Measurements from ENCODE around the gene ARHGEF5.
"Not testable (repeated sequence)": the region's sequence is repeated elsewhere in the genome, so short reads cannot be mapped to it uniquely, and the experiment has no call there.

ARHGEF5 gene

DNA sequence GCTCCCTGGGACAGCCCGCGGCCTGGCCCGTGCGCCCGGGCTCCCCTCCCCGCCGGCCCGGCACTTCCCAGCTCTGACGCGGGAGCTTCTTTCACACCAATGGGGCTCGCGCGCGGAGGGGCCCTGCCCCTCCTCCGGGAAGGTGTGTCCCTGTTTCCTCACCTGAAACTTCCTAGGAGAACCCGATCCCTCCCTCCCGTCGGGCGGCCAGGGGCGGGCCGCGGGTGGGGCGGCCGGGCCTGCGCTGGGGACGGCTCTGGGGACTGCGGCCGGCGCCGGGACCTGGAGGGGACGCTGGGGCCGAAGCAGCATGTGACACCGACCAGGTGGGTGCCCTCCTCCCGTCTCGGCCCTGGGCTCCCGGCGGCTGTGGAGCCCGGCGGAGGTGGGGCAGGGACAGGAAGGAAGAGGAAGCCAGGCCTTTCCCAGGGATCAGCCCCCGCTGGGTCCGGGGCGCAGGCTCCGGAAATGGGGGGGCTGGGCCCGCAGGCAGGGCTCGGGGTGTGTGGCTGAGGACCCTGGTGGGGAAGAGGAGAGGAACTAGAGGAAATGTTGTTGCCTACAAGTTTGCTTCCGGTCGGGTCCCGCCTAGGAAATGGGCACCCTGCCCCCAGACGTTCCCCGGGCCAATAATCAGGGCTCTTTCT, at the start of gene ARHGEF5:
TSS of gene ARHGEF5 (plus strand) at position 227 of the 647 bp plus-strand sequence. CDS start 7,268 bp downstream, outside the sequence.
- not testable (repeated sequence) for DNase-seq

DNA sequence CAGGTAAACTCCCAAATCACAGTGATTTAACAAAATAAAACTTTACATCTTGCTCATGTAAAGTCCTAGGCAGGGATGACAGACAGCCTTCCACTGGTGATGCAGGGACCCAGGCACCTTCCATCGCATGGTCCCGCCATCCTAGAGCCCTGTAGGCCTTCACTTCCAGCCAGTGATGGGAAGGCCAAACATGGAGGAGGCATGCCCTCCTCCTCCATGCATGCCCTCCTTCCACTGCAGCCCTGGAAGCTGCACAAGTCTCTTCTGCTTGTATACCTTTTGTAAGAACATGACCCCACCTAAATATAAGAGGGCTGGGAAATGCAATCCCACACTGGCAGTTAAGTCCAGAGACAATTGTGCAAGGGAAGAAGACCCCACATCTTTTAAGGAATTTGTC, 45.5 kb upstream of the ARHGEF5 start:
- not testable (repeated sequence) for DNase-seq

DNA sequence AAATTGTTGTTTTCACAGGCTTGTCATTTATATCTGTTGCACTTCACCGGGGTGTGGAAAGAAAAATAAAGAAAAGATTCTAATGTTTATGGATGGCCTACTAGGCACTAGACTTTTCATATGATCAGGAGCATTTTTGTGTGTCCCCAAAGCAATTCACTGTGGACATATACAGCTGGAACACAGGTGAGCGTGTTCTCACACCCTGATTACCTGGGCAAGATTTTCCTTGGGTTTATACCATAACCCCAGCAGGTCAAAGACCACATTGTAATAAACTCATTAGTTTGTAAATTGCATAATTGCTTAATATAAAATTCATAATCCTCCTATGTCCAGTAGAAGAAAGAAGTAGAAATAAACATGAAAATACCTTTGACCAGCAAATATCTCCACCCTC, 44.0 kb upstream of the ARHGEF5 start:
- not testable (repeated sequence) for DNase-seq

DNA sequence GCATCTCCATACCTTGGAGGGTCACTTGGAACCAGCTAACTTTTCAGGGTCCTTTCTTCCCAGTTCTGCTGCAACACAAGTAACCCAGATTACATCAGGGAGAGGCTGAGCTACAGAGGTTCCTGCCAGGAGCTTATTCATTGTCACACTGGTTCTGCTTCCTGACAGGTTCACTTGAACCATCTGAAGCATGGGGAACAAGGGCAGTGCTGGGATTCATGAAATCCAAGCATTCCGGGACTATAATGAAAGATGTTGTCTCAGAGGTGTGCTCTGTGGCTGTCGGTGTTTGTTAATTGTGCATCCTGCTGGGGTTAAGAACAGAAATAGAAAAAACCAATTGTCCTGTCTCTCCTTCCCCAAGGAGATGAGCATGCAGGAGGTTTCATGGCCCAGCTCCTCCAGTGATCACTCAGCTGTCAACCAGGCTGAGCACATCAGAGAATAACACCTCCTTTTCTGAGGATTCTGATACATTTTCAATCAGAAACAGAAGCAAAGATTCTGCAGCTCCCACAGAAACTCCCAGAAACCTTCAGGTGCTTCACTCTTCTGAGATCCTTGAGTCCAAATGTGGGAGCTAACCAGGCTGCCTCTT, 43.2 kb upstream of the ARHGEF5 start, which contains the start of gene OR2A1:
TSS of gene OR2A1 (plus strand) at position 548 of the 598 bp plus-strand sequence. CDS start 5,706 bp downstream, outside the sequence.
- not testable (repeated sequence) for DNase-seq

DNA sequence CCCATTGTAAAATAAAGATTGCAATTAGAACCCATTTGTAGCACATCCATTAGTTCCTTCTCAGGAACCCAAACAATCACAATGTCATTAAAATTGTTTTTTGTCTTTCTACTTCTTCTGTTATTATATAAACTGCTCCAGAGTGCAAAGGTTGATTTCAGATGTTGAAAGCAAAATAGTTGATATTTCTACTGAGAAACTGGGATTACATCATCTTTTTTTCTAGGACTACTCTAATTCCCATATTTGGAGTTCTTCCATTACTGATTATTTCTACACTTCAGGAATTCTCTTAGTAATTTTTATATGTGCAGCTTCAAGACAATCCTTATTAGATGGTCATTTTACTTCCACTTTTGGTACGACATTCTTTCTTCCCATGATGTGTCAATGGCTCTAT, 37.7 kb upstream of the ARHGEF5 start:
- DNase-seq = not testable (repeated sequence)

DNA sequence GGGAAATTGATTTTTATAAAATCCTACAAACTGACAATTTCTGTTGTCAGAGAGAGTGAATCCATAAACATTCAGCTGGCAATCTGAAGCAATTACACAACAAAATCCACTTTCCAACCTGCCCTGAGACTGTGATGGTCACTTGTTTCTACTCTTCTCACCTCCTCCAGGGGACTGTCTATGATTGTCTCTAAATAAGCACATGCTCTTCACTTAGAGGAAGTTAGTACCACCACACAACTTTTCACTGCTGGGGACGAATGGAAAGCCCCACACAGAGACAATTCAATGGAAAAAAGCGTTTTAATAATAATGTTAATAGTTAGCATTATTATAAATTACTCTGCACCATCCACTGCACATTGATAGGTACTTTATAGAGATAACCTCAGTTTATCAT, 35.7 kb upstream of the ARHGEF5 start:
- not testable (repeated sequence) for DNase-seq

DNA sequence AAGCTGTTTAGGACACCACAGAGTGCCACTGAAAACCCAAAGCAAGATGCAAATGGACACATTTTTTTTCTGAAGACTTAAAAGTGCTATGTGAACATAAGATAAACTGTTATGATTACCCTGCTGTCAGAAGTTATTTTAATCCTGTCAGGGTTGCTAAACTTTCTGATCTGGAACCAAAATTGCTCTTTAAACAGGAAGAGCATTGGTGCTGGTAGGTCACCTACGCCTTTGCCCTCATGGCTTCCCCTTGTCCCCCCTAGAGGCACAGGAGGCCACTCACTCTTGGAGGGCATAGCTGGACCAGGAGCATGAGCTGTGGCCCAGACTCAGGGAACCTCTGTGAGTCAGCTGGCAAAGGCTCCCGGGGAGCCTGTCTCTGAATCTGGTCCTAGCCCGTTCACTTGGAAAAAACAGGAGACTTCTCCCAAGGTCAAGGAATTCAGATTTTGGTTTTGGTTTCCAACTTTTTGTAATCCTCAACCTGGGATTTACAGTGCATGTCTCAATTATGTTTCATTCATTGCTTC, 33.5 kb upstream of the ARHGEF5 start:
- DNase-seq = not testable (repeated sequence)

DNA sequence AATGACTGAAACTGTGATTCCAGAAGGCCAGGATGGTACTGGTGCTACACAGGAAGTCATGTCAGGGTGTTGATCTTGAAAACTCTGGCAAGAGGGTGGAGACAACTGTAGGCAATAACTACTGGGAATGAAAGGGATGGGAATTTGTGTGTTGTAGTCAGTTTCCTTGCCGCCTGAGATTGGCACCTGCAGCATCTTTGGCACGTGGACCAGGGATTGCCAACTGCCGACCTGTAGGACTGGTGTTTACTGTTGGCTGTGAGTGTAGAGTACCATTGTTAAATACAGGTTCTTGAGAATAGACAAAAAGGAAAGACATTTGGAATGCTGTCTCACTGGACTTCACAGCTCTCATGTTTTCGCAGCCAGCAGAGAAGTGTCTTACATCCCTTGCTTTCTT, 31.8 kb upstream of the ARHGEF5 start:
- not testable (repeated sequence) for DNase-seq

DNA sequence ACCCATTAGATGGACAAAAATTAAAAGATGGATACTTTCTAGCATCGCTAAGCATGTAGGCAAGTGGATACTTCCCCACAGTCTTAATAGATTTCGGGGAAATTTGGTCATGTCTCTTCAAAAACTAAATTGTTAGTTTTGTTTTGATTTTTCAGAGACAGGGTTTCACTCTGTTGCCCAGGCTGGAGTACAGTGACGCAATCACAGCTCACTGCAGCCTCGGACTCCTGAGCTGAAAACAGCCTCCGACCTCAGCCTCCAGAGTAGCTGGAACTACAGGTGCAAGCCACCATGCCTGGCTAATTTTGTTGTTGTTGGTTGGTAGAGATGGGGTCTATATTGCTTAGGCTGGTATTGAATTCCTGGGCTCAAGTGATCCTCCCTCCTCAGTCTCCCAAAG, 29.3 kb upstream of the ARHGEF5 start:
- not testable (repeated sequence) for DNase-seq

DNA sequence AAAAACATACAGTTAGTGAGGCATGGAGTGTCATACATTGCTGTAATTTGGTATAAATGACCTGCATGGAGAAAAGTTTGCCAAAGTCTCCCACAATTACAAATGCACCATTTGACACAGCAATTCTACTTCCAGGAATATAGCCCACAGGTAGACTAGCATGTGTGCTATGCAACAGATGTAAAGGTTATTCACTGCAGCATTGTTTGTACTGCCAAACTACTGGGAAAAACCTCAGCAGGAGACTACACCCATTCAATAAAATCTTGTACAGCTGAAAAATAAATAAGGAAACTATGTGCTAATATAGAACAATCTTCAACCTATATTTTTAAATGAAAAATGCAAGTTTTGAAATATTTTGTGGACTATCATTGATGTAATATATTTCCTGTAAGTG, 25.2 kb upstream of the ARHGEF5 start:
- DNase-seq = not testable (repeated sequence)

DNA sequence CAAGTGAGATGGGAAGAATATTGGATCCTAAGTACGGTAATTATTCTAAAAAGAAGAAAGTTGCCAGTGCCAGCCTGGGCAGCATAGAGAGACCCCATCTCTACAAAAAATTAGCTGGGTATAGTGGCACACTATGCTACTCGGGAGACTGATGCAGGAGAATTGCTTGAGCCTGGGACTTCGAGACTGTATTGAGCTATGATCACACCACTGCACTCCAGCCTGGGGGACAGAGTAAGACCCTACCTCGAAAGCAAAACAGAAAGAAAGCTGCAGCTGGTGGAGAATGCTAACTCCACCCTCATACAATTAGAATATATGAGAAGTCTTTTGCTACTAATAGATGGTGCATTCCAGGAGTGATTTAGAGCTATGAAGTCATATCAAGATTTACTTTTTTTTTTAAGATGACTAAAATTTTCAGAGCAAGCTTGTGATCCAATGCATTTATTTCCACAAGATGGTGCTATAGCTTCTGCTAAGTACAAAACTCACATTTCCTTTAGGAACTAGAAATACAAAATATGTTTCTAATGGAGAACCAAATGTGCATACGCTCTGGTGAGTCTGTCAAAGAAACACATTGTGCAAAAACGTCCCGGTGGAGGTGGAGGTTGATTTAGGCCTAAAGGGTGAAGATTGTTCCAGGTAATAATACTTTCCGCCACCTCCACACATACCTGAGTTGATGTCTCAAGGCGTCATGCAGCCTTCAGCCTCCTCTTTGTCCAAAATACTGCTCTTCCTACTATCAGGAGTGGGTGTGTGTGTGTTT, 23.8 kb upstream of the ARHGEF5 start:
- not testable (repeated sequence) for DNase-seq

DNA sequence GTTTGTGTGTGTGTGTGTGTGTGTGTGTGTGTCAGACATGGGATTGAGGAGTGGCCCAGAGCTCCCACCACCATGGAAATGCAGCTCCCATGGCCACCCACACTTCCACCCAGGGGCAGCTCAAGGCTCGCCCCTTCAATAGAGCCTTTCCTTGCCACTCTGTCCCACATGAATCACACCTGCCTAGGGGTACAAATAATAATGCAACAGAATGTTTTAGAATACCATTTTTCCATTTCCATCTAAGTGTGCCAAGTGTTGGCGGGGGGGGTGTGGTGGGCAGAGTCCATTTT, 23.3 kb upstream of the ARHGEF5 start:
- DNase-seq = not testable (repeated sequence)

DNA sequence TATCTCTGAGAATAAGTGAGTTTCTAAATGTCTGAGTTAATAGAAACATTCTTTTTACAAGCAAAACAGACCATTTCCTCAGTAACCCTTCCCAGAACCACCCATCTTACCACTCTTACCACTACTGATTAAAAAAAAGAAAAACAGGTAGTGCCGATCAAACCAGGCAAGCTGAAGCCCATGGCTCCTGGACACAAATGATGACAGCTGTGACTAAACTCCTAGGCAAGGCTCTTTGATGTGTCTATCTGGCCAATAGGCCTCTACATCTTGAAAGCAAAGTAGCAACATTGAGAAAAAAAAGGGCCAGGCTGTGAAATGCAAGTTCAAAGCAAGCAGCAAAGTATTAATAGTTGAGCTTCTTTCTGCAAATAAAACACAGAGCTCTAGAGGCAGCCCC, 6.6 kb upstream of the ARHGEF5 start:
- DNase-seq = not testable (repeated sequence)

DNA sequence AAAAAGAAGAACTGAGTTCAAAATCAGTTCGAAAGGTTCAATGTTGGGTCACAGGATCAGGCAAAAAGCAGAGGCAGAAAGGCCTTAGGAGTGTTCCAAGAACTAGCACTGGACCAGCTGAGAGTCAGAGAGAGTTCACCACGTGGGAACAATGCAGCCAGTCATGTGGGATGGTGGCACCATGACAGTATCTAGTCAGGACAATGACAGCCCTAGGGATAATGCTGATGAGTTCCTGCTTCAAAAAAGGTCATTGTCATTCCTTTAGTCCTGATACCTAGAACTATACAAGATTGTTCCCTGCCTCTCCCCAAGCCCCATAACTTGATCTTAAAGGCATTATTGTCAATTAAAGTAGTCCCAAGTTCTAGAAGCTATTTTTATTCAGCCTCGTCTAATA, 3.5 kb upstream of the ARHGEF5 start:
- not testable (repeated sequence) for DNase-seq

DNA sequence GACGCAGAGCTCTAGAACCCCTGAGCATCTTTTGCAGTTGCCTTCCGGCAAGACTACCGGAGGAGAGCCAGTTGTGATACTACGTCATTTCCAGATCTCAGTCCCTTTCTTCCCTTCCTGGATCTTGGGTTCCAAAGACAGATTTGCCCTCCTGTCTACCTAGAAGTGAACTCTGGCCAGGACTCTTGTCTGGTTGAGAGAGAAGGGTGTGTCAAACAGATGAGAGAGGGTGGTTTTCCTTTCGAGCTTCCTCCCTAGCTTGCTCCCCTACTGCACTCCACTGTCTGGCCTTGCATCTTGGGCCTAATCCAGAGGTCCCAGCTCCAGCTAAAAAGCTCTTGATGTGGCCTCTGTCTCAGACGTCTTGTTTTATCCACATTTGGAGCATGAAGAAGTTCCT, 983 bp downstream of the ARHGEF5 start:
- not testable (repeated sequence) for DNase-seq

DNA sequence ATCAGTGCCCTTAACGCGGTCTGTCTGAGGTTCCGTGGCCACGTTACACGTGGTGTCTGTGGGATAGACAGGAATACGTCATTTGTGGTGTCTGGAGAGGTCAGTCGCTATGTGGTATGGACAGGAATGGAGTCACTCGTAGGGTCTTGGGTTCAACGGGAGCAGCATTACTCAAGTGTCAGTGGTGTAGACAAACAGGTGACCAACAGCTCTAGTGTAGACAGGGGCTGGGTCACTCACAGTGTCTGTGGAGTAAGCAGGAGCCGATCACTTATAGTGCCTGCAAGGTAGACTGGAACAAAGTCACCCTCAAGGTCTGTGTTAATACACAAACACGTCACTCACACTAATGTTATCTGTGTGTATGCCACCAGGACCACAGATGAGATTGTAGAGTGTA, 1.7 kb downstream of the ARHGEF5 start:
- not testable (repeated sequence) for DNase-seq

DNA sequence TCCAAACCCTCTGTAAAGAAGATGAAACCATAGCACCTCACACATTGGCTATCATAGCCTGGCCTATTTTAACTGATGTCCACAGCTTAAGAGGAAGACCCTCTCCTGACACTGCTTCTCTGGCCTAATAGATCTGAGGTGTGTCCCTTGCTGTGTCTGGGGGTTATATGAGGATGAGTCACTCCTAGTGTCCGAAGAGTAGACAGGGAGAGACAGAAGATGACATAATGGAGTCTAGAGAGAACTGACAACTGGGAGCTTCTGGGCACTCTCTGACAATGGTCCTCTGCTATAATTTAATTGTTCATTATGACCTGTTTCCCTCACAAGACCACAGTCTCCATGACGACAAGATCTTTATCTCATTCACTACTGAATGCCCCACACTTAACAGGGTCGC, 6.9 kb downstream of the ARHGEF5 start:
- not testable (repeated sequence) for DNase-seq

DNA sequence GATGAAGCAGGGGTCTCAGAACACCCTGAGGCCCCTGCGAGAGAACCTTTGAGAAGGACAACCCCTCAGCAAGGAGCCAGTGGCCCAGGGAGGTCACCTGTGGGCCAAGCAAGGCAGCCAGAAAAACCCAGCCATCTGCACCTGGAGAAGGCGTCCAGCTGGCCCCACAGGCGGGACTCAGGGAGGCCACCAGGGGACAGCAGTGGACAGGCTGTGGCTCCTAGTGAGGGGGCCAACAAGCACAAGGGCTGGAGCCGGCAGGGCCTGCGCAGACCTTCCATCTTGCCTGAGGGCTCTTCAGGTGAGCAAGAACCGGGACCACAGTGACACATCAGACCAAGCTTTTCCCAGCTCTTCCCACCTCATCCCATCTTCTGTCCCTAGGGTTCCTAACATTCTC, 10.3 kb downstream of the ARHGEF5 start:
- not testable (repeated sequence) for DNase-seq

DNA sequence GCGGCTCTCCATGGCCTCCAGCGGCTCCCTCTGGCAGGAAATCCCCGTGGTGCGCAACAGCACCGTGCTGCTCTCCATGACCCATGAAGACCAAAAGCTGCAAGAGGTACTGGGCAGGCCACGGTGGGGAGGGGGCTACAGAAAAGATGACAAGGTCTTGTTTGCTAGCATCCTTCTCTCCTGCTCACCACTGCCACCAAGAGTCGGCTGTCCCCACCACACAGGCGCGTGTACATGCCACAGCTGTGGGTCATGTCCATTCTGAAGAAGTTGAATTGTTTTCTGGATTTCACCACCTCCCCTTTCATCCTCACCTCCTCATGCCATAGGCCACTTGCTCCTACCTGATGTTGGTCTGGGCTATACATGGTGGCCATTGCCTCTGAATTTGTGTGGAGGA, 12.0 kb downstream of the ARHGEF5 start:
- DNase-seq = not testable (repeated sequence)

DNA sequence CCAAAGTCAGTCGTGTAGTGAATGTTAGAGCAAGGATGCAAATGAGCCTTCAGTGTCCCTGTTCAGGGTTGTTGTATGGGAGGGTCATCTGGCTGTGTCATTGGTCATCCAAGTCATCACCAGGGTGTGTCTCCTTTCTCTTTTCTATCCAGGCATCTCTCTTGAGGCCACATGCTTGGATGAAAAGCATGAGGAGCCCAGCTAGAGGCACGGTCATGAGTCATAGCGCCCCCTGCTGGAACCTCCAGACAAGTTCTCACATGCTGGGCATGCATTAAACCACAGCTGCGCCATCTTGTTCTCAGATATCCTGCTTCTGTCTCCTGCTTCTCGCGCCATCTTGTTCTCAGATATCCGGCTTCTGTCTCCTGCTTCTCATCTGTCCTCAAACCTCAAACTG, 14.0 kb downstream of the ARHGEF5 start:
- DNase-seq = not testable (repeated sequence)

DNA sequence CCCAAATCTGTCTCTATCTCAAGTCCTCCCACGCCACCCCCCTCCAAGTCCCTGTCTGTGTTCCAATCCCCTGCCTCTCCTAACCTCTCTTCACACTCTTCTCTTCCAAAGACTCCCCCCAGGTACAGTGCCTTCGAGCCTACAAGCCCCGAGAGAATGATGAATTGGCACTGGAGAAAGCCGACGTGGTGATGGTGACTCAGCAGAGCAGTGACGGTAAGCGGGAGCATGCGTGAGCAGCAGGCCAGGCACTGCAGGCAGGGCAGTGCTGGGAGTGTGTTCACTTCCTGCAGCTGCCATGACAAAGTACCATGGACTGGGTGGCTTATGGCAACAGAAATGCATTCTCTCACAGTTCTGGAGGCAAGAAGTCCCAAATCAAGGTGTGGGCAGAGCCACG, 23.4 kb downstream of the ARHGEF5 start:
- no peak for DNase-seq

DNA sequence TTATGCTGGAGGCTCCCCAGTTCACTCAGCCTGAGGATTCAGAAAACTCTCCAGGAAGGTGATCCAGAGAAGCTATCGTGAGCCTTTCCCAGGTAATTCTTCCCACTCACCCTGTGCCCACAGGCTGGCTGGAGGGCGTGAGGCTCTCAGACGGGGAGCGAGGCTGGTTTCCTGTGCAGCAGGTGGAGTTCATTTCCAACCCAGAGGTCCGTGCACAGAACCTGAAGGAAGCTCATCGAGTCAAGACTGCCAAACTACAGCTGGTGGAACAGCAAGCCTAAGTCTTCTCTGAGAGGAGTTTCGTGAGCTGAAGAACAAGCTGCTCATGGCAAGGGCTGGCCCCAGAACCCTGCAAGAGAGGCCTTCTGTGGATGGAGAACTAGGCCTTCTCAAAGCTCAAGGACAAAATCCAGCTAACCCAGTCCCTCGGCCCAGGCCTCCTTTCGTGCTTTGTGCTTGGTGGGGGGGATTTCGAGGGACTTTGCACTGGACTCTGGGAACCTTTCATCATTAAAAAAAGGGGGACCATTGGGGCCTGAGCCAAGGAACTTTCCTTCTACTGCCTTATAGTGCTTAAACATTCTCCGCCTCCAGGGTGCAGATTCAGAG, 24.7 kb downstream of the ARHGEF5 start:
- DNase-seq = no peak

DNA sequence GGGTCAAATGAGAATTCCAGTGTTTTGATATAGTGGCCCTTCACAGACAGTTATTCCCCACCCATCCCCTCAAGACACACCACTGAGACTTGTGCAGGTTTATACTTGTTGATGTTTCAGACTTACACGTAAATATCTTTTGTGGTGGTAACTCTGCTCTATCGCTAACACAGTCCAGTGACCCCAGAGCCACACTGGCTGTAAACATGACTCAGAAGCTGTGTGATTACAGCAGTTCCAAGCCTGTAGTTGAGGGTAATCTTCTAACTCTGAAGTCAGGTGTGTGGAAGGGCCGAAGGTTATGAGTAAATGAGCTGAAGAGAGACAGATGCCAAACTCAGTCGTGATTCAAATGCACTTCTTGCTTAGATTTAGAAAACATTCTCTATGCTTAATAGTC, 28.9 kb downstream of the ARHGEF5 start:
- no peak for DNase-seq
